NT2/D1 (cell line): Measurements from ENCODE around the gene OR4M1.
"Not testable (repeated sequence)": the region's sequence is repeated elsewhere in the genome, so short reads cannot be mapped to it uniquely, and the experiment has no call there.

Source experiments
- YY1 ChIP-seq: IDR thresholded peaks from 2 replicates; pipeline ENCODE4 v1.6.1; 2011; ENCODE audit not compliant: insufficient read length, insufficient read depth
- ZNF274 ChIP-seq: IDR thresholded peaks from 2 replicates; pipeline ENCODE4 v1.6.1; 2011; ENCODE audit warnings: mild to moderate bottlenecking, low read depth, low read length

DNA sequence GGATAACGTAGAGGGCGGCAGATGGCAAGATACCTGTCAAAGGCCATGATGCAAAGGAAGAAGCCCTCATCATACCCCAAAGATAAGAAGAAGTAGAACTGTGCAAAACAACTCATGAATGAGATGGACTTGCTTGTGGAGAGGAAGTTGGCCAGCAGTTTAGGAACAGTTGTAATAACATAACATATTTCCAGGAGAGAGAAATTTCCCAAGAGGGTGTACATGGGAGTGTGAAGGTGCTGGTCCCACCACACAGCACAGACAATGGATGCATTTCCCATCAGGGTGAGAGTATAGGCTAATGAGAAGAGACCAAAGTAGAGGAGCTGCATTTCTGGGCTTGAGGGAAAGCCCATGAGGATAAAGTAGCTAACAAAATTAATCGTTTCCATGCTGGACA, 39.4 kb upstream of the OR4M1 start:
- not testable (repeated sequence) for TF ChIP-seq ZNF274, YY1
